GM12865 (cell line): ENCODE data around the gene FHIT.

ENCODE experiments used
- DNase-seq: peaks from one replicate; pipeline ENCODE4 v3.0.0; 2010; ENCODE audit warnings: low read depth
- H3K4me3 ChIP-seq: 2 replicates; pipeline ENCODE4 v1.5.1; 2011; ENCODE audit warnings: mild to moderate bottlenecking, low read depth, low read length, control low read depth
- CTCF ChIP-seq: IDR thresholded peaks from 2 replicates; pipeline ENCODE4 v1.5.1; 2011; ENCODE audit warnings: low read length, control low read depth, low read depth, inconsistent platforms; ENCODE audit not compliant: insufficient read depth; ENCODE audit errors: missing control alignments

FHIT gene

DNA sequence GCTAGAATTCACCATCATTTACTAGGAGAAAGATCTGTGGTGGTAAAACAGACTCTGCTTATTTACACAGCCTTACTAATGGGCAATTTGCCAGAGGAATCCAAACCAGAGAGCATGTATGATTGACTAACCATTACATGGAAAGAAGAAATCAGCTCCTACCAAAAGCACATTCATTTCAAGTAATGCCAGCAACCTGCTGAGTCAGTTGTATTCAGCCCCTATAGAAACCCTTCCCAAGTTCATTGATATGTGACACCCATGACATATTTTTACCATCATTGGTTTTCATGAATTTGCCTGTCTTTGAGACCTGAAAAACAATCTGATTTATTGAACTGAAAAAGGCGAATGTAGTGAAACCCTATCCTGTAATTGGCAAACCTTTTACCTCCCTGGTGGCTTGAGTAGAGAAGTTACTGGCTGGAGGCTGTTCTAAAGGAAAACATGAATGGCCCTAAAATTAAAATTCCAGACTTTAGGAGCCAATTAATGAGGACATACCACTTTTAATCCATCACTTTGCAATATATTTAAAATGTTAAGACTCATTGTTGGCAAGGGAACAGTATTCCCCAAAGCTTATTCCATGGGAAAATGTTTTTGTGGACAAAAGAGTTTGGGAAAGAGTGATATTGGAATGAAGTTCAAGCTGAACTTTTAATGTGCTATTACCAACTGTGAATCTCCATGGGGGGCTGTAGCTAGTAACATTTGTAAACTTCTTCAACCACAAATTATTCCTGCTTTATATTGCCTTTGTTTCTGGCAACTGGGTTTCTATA is 542.9 kb downstream of the FHIT start:
- TF ChIP-seq CTCF, result no peak
- H3K4me3 ChIP-seq, result no peak overlapping the region
- DNase-seq, result no peak

GRCh38 chr3:60707452-60708020 is 543.7 kb downstream of the FHIT start:
- H3K4me3 ChIP-seq, result no peak overlapping the region
- DNase-seq, result no peak
- TF ChIP-seq CTCF, result no peak

GRCh38 chr3:60703956-60704736 is 547.1 kb downstream of the FHIT start:
- no peak overlapping the region for H3K4me3 ChIP-seq
- no peak for TF ChIP-seq CTCF
- DNase-seq, result no peak

GRCh38 chr3:60703008-60703407 is 548.2 kb downstream of the FHIT start:
- no peak for DNase-seq
- H3K4me3 ChIP-seq, result no peak overlapping the region
- TF ChIP-seq CTCF, result no peak

DNA sequence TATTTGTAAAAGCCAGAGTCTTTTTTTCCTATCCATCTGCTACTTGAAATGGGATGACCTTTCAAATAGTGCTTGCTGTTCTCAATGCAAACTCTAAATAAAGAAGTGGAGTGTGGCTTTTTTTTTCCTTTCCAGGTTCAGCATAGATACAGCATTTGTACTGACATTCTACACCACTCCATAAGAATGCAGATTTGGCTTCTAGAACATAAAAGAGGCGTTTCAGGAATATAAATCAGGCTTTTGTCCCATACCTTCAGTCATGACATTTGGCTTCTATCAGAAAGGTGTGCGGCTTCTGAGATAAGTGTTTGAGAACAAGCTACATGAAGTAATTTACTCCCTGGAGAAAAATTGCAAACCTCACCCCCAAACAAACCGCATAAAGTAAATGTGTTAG is 553.1 kb downstream of the FHIT start:
- DNase-seq, result no peak
- no peak for TF ChIP-seq CTCF

DNA sequence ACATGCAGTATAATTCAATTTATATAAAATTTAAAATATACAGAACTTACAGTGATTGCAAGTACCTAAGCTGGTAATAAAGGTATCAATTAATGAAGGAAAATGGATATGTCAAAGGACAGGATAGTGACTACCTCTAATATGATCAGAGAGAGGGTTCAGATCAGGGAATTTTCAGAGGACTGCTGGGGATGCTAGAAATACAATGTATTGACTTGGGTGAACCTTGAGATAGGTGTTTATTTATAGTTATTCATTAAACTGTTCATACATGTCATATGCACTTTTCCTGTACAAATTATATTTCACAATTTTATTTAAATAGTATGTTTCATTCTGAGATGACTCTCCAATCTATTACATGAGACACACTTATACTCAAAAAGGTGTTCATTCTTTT is 554.1 kb downstream of the FHIT start:
- no peak for DNase-seq
- H3K4me3 ChIP-seq, result no peak overlapping the region
- TF ChIP-seq CTCF, result no peak

More for the DNA sequence above, 553.1 kb downstream of the FHIT start:
- no peak overlapping the region for H3K4me3 ChIP-seq
